HG03139 (cell line): ENCODE measurements around the gene GREB1L.
"Not testable (repeated sequence)": the region's sequence is repeated elsewhere in the genome, so short reads cannot be mapped to it uniquely, and the experiment has no call there.

Source experiments
- ATAC-seq: cut with Tn5 transposase; IDR thresholded peaks from one replicate; pipeline ENCODE4 v1.9.1; 2021; ENCODE audit not compliant: unreplicated experiment

GREB1L gene

DNA sequence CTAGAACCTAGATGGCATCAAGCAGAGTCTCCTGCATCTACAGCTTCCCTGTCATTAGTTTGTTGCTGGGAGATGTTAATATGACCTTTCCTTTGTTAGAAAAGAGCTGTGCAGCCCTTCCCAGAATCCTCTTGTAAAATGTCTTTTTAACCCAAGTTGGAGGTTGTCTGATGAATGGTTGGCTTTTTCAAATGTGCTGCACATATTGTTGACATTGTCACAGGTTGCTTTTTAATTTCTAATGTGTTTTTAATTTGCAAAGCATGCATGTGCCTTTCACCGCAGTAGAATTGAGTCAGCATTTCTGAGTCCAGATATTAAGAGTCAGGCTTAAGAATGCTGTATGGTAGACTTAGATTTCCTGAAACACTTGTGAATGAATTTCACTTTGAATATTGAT, 120.8 kb downstream of the GREB1L start:
- no peak for ATAC-seq

DNA sequence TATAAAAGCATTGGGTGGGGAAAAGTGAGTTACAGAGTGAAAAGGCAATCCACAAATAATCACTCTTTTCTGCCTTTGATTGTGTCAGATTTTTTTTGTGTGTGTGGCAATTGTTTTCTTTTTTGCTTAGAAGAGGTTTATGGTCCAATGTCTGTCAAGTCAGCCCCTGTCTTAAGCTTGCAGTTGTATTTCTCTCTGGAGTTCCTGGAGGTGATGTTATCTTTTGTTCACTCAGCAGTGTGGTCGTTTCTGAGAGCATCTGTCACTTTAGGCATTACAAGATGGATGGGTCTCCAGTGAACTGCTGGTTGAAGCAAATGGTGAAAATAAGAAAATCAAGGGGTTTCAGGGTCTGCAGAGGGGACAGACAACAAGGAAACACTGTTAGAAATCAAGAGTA, 121.3 kb downstream of the GREB1L start:
- no peak for ATAC-seq

DNA sequence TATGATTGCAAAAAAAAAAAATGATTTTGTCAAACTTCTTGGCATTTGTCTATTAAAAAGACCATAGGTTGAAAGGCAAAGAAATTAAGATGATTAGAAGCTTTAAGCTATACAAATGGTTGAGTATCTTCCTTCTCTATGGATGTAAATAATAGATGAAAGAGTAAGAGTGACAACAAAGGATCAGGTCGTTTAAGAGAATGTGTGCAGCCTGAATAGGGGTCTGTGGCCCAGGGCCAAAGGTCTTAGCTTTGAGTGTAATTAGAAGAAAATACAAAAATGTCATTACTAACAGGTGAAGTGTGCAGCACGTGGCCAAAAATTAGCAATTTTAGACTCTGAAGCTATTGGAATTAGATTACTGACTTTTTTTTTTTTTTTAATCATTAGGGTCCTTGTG, 122.4 kb downstream of the GREB1L start:
- ATAC-seq, result no peak

DNA sequence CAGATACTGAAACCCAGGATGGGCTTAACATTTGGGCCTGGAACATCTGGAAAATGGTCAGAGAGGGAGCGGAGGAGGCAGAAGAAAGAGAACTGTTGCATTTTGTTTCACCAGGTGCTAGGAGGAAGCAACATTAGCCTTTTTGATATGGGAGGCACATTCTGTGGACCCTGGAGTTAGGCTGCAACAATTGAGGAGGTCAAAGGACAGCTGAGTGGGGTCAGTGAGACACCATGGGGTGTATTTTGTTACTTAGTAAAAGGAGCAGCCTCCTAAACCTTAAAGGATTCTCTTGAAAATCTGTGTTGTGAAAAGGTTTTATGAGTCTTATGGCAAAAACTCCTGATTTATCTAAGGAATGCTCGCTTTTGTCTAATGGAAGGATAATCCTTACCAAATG, 124.9 kb downstream of the GREB1L start:
- no peak for ATAC-seq

DNA sequence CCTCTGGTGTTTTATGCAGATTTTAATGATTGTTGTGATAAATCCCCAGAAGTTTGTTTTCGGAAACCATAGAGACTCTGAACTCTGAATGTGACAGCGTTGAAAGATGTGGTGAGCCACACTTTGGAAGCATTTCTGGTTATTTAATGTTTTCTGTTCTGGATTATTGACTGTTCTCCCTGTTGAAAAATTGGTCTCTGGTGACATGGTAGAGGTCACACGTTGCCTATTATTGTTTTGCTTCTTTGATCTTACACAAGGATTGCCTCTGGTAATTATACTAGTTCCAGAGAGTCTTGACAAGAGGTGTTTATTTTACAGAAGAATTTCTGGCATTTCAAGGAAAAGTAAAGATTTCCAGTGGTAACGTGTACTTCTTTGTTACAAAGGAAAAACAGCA, 127.1 kb downstream of the GREB1L start:
- ATAC-seq, result no peak

DNA sequence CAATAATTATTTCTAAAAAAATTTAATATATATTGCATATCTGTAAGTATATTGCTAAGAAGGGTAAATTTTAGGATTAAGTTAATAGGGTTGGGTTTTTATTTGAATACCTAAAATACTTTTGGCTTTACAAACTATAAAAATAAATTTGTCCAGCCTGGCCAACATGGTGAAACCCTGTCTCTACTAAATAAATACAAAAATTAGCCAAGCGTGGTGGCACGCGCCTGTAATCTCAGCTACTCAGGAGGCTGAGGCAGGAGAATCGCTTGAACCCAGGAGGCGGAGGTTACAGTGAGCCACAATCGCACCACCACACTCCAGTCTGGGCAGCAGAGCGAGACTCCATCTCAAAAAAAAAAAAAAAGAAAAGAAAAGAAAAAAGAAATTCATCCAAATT, 127.6 kb downstream of the GREB1L start:
- ATAC-seq, result not testable (repeated sequence)

DNA sequence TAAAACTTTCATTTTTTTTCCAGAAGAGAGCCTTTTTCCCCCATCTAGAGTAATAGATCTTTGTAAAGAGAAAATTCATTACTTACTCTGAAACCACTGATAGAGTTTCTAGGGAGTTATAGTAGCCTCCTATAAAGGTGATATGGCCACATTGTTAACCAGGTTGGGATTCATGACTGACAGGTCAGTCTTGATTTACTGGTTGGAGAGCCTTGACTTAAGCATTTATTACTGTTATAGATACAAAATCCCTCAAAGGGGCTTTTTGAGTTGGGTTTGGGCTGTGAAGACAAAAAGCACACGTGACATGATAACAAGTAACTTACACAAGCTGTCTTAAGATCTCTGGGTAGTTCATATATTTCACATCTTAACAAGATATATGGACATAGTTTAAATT, 141.0 kb downstream of the GREB1L start:
- no peak for ATAC-seq

DNA sequence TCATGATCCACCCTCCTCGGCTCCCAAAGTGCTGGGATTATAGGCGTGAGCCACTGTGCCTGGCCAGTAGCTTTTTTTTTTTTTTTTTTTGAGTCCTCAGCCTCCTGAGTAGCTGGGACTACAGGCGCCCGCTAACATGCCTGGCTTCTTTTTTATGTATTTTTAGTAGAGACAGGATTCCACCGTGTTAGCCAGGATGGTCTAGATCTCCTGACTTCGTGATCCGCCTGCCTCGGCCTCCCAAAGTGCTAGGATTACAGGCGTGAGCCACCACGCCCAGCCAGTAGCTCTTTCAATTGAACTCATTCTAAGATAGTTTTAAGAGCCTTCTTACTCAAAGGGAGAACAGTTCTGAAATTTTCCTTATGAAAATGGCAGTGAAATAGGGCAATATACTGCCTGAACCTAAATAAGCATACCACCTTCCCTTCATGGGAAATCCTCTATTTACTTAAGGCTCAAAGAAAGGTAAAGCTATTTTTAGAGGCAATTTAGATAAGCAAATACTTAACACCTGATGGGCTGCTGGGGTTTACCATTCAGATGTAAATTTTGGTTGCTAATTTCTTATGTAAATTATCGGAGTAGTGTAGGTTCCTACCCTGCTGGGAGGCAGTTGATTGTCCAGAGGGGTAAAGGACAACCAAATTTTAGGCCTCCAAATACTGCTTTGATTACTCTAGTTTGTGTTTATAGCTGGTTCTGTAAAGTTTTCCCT, 144.7 kb downstream of the GREB1L start:
- ATAC-seq, result no peak

DNA sequence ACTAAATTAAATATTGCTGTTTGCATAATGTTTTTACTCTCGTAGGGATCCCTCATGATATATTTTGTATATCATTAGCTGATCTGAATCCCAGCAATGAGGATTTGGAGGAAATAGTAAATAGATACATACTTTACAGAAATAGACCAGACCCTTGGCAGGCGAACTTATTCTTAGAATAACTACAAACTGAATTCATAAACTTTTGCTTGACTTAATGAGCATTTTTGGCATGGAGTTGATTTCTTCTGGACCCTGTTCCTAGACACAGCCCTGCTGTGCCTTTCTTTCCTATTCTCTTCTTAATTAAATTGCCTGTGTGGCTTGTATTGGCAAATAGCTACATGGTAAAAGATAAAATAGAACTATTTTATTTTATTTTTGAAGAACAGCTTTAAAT, 145.9 kb downstream of the GREB1L start:
- ATAC-seq, result no peak

DNA sequence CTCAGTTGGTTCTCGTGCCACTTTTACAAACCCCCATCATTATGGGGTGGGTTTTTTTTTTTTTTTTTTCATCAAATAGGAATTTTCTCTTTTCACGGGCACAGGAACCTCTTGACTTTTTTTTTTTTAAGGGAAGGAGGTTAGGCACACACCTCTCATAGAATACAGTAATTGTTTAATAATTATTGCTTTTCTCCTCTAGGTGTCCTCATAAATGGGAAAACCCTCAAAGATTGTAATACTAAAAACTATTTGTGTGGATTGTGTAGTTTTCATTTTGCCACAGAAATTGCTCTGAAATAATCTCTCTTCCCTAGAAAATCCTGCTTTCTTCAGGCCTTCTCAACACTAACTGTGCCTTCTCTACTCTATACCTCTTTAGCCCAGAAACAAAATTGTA, 147.3 kb downstream of the GREB1L start:
- no peak for ATAC-seq

DNA sequence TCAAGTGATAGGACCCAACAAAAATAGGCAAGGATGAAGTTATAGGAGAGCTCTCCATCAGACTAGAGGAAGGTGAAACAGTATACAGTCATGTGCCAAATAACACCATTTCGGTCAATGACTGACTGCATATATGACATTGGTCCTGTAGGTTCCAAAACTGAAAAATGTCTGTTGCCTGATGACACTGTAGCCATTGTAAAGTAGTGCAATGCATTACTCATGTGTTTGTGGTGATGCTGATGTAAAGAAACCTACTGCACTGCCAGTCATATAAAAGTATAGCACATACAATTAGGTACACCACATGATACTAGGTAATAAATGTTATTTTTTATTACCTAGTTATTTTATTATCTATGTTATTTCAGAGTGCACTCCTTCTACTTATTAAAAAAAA, 147.9 kb downstream of the GREB1L start:
- no peak for ATAC-seq

DNA sequence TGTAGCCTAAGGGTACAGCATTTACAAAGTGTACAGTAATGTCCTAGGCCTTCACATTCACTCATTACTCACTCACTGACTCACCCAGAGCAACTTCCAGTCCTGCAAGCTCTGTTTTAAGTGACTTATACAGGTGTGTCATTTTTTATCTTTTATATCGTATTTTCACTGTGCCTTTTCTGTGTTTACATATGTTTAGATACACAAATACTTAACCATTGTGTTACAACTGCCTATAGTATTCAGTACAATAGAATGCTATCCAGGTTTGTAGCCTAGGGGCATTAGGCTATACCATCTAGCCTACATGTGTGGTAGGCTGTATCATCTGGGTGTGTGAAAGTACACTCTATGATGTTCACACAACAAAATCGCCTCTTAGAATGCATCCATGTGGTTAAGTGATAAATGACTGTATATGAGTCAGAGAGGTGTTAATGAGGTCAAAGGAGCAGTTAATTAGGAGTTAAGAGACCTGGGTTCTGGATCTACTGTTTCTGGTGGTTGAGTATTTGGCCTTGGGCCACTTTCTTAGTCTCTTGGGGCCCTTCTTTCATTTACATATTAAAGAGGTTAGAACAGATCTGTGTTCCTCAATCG, 149.1 kb downstream of the GREB1L start:
- no peak for ATAC-seq

DNA sequence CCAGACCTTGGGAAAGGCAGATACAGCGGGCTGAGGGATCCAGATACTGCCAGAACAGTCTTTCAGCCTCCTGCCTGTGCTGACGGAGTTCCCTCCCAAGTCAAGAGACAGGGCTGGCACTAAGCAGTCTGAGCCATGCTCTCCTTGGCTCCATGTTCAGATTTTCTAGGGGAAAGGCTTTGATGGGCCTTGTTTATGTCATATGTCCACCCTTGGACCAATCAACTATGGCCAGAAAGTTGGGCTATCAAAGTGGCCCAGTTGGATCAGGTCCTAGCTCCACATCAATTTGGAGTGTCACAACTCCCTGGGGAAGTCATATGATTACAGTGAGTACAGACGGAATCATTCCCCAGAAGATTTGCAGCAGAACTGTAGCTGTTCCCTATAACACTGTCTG, 152.0 kb downstream of the GREB1L start:
- ATAC-seq, result no peak

DNA sequence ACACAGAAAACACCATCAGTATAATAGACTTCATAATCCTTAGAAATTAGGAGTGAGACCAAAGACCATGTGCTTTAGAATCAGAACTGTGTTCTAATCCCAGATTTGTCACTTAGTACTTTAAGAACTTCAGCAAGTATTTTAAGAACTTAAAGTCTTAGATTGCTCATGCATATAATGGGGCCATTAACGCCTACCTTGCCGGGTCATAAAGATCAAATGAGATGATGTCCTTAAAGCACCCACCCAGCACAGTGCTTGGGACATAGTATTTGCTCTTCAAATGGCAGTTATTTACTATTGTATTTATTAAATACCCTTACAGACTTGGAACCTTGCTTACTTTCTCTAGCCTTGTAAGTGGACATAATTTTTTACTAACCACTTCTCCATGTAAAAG, 156.1 kb downstream of the GREB1L start:
- no peak for ATAC-seq

DNA sequence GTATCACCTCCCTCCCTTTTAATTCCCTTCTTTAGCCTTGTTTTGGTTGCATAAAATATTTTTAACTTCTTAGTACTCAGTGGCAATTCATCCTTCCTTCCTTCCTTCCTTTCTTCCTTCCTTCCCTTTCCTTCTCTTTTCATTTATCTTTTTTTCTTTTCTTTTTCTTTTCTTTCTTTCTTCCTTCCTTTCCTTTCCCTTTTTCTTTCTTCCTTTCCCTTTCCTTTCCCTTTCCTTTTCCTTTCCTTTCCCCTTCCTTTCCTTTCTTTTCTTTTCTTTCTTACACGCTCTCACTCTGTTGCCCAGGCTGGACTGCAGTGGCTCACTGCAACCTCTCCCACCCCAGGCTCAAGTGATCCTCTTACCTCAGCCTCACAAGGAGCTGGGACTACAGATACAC, 160.2 kb downstream of the GREB1L start:
- no peak for ATAC-seq

DNA sequence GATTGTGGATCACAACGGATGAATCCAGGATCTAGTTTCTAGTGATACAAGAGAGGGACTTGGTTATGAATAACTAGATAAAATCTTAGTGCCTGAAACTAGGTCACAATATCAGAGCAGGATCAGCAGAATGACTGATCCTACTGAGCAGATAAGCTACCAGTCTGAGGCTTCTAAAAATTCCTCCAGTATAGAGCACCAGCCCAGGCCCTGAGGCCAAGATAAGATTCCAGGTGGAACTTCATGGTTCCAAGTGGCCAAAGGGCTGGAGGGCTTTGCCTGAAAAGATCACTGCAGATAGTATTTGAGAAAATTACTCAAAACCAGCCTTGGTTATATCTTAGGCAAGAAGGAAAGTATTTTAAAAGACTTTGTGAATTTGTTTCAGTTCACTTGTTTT, 162.4 kb downstream of the GREB1L start:
- ATAC-seq, result no peak

DNA sequence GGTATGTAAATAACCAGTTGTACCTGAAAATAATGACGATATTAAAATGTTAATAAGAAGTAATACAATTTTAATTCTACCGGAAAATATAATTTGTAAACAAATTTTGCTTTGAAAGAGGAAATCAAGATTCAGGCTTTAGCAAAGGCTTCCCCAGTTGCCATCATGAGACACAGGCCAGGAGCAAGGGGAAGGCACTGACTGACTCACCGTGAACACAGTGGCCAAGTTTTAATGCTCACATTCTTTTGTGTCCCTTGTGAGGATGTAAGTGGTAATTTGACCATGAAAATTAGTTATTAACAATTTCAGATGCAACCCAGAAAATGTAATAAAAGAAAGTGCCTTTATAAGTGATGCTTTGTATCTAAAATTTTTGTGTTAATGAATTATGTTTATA, 164.1 kb downstream of the GREB1L start:
- ATAC-seq, result no peak

DNA sequence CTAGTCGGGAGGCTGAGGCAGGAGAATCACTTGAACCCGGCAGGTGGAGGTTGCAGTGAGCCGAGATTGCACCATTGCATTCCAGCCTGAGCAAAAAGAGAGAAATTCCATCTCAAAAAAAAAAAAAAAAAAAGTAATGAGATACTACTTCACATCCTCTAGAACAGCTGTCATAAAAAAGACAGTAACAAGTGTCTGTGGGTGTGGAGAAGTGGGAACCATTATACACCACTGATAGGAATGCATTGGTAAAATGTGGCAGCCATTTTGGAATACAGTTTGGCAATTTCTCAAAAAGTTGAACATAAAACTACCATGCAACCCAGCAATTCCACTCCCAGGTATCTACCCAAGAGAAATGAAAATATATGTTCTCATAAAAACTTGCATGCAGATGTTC, 166.6 kb downstream of the GREB1L start:
- ATAC-seq, result no peak

DNA sequence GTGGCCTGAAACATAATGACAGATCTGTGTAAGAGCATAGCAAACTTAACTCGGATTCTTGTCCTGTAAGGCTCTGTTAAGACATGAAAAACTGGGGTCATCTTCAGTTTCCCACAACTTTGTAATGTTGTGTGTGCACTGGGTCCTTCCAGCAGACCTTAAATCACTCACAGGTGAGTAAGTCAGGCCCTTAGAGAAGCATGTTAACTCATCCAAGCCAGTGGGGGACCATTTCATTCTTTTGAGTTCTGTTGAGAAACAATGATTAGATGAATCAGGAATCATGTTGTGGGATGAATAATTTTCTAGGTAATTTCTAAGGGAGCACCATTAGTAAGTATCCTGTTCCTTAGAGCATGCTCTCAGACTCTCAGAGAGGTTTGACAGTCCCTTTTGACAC, 191.4 kb downstream of the GREB1L start:
- ATAC-seq, result no peak

DNA sequence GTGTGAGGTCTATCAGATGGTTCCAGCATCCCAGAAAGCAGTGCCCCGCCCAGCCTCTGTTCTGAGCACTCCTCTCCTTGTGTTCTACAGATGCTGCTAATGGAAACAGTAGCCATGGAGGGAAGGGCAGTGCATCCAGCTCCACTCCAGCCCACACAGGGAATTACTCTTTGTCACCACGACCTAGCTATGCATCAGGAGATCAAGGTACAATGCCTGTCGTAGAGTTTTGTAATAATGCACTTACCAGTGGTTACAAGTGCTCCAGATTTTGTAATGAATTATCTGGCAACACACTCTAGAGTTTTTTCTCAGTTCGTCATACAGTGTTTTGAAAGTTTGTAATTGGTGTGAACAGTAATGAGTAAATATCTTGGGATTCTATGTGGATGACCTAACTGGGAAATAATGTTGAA, 197.4 kb downstream of the GREB1L start:
- no peak for ATAC-seq

DNA sequence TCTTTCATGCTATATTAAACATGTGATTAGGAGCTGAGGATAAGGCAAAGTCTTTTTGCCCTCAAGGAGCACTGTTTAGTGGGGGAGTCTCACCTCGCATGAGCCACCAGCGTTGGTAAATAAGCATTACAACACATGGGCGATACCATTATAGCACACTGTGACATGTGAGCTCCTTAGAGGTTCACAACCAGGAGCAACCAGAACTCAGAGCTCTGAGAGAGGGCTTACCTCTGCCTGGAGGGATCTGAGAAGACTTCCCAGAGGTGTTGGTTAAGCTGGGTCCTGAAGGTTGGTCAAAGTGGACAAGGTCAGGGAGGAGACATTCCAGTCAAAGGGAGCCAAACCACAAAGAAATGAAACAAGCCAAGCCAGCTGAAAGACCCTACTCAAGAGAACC, 199.6 kb downstream of the GREB1L start:
- no peak for ATAC-seq

DNA sequence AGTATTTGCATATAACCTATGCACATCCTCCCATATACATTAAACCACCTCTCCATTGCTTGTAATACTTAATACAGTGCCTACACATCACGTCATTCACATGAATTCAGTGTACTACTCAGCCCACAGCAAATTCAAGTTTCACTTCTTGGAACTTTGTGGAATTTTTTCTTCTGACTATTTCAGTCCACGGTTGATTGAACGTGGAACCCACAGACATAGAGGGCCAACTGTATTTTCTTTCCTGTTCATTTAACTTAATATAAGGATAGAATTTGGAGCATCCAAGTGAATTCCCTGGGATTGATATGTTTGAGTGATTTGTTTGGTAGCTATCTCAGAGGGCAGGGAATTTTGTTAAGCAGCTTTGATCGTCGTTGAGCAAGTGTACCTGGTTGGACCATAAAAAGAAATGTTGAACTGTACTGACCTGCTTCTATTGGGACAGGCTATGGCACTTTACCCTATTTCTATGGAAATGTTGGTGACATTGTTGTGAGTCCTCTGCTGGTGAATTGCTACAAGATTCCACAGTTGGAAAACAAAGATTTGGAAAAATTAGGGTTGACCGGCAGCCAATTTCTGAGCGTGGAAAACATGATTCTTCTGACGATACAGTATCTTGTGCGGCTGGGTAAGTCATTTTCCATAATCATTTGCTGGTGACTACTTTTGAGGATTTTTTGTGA, 201.9 kb downstream of the GREB1L start:
- ATAC-seq, result no peak
